Aorta (tissue), 5 donors: Measurements from ENCODE around the gene ZBTB3. TPM values are rescaled to one million over a fixed set of nuclear protein-coding genes. Genes with fewer than 3 reads are reported as not detected.
"Not testable (repeated sequence)": the region's sequence is repeated elsewhere in the genome, so short reads cannot be mapped to it uniquely, and the experiment has no call there.

Source experiments
- ATAC-seq: fragments of 200-7000 bp; cut with Tn5 transposase; one replicate; pipeline ENCODE4 v1.9.1; 2022; ENCODE audit warnings: moderate library complexity; ENCODE audit not compliant: low FRiP score
- DNase-seq, 2 donors: peaks; one replicate each; pipeline ENCODE4 v3.0.0-alpha.2; 2020
- H3K27ac ChIP-seq, 2 donors: one replicate each; pipeline ENCODE4 v1.5.1; 2013; ENCODE audit warnings: low read length in 2 of 2, mild to moderate bottlenecking in 2 of 2, moderate library complexity in 2 of 2, control low read depth in 1 of 2, inconsistent platforms in 1 of 2, low read depth in 1 of 2
- H3K27me3 ChIP-seq, 2 donors: one replicate each; pipeline ENCODE4 v1.6.1; 2013; ENCODE audit warnings: control low read depth in 1 of 2, low read length in 1 of 2, mild to moderate bottlenecking in 1 of 2, moderate library complexity in 1 of 2; ENCODE audit not compliant: insufficient read depth in 2 of 2, control insufficient read depth in 1 of 2
- H3K36me3 ChIP-seq, 2 donors: one replicate each; pipeline ENCODE4 v1.6.1; 2013; ENCODE audit warnings: control low read depth in 1 of 2, low read length in 1 of 2, mild to moderate bottlenecking in 1 of 2; ENCODE audit not compliant: insufficient read depth in 2 of 2, control insufficient read depth in 1 of 2
- H3K4me1 ChIP-seq, 2 donors: one replicate each; pipeline ENCODE4 v1.6.1; 2013; ENCODE audit warnings: low read length in 2 of 2, control low read depth in 1 of 2, mild to moderate bottlenecking in 1 of 2, moderate library complexity in 1 of 2; ENCODE audit not compliant: insufficient read depth in 2 of 2, control insufficient read depth in 1 of 2
- H3K4me3 ChIP-seq, 2 donors: one replicate each; pipeline ENCODE4 v1.5.1; 2013; ENCODE audit warnings: low read length in 2 of 2, control low read depth in 1 of 2, mild to moderate bottlenecking in 1 of 2
- H3K9me3 ChIP-seq: one replicate; pipeline ENCODE4 v1.6.1; 2013; ENCODE audit warnings: mild to moderate bottlenecking, low read length; ENCODE audit not compliant: control insufficient read depth
- WGBS, 2 donors: extraction: QIAGEN DNeasy Blood & Tissue Kit; methylation state at CpG; one replicate each; pipeline ENCODE4 v1.1.7; 2013; 5-methylcytosine and 5-hydroxymethylcytosine counted together
- intact Hi-C, 2 donors: fragments of 100-400 bp; cut with DNase I; formaldehyde crosslinking; loops; one replicate each; pipeline versions ENCODE4 v1.14.2 to v1.15.0; 2022
- polyA plus RNA-seq, 2 donors: library from polyadenylated mRNA; stranded (reverse); fragments of 200-250 nt; gene quantifications; one replicate each; pipeline ENCODE4 v1.2.3, GENCODE V29; 2013
- total RNA-seq, 2 donors: library from RNA; stranded (reverse); fragmentation: NEBNext Ultra II Directional; extraction: Animal tissue kit (Norgen Biotek cat#: 25700); gene quantifications; one replicate each; pipeline ENCODE4 v1.2.1, GENCODE V29; 2021
- donor health status: healthy with polysubstance abuse.
- donor health status: Bipolar disorder and iron deficiency.
- donor health status: DM: no; HTN: no; CAD: no.
- donor health status: DM: no; HTN: no; CAD: no.
- donor health status: DM: yes; HTN: yes; CAD: no.

The ZBTB3 gene
- total and polyA plus RNA-seq, 4 donors: 2.9 to 9.8 (median 6.8) TPM

DNA sequence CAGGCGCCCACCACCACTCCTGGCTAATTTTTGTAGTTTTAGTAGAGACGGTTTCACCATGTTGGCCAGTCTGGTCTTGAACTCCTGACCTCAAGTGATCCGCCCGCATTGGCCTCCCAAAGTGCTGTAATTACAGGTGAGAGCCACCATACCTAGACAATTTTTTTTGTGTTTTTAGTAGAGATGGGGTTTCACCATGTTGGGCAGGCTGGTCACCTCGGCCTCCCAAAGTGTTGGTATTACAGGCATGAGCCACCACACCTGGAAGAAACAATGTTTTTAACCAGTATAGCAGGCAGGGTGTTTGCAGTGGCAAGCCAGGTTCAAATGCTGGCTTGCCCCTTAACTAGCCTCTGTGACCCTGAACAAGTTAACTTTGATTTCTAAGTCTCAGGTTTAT lies 4.0 kb downstream of the ZBTB3 start:
- ATAC-seq, intact Hi-C loops, H3K27ac ChIP-seq, H3K4me3 ChIP-seq, H3K36me3 ChIP-seq, H3K4me1 ChIP-seq, H3K27me3 ChIP-seq, H3K9me3 ChIP-seq: not testable (repeated sequence)
- WGBS, 2 donors: 92 to 94% methylated on average over 5 of the region's 5 CpGs
- peak in 1 of 2 donors; percentile 23 for DNase-seq

DNA sequence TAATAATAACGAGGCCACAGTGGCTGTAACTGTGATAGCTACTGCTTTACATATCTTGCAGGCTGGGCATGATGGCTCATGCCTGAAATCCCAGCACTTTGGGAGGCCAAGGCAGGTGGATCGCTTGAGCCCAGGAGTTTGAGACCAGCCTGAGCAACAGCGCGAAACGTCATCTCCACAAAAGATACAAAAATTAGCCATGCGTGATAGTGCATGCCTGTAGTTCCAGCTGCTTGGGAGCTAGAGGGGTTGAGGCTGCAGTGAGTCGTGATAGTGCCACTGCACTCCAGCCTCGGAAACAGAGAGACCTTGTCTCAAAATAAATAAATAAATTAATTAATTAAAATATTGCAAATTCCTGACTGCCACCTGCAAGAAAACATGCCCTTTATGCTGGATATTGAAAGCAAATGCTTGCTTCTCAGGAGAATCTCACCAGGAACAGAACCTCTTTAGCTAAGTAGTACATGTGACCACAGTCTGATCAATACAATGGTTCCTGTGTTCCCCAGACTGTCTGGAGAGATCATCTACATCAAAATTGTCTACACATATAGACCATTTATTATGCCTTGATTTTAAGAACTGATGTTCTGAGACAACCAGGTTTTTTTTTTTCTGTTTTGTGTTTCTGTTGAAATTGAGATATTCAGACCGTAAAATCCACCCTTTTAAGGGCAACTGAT lies 6.3 kb downstream of the ZBTB3 start:
- Histone ChIP-seq H3K27me3 (no peaks in the 10 kb centered on the region), H3K4me3 (no peak overlapping the region), H3K9me3 (no peaks in the 10 kb centered on the region), H3K4me1 (no peaks in the 10 kb centered on the region), H3K27ac (no peak overlapping the region), H3K36me3 (no peaks in the 10 kb centered on the region)
- peak in 1 of 2 donors; percentile 14 for DNase-seq
- intact Hi-C loops: no loop called here
- ATAC-seq: no peak
- 74 to 82% methylated on average over 9 of the region's 9 CpGs for WGBS, 2 donors

DNA sequence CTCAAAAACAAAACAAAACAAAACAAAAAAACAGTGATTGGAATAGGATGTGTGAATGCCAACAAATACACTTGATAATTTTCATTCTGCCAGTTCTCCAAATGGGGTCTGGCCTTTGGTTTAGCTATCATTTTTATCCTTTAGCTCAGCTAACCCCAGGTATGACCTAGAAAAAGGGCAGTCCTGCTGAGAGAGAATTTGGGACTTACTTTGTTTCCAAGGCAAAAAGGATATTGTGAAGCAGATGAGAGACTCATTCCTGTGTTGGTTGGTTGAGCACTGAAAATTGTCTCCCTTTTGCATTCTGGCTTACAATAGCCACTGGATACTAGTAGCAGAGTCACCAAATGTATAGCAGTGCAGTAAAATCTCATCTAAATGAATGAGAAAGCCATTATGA lies 16.8 kb downstream of the ZBTB3 start:
- DNase-seq (no peak), ATAC-seq (no peak)
- Histone ChIP-seq H3K27ac (no peak overlapping the region), H3K27me3 (no peaks in the 10 kb centered on the region), H3K36me3 (peaks cover 2 to 8% of the 10 kb centered on the region in 2 donors), H3K9me3 (no peaks in the 10 kb centered on the region), H3K4me3 (no peak overlapping the region), H3K4me1 (no peaks in the 10 kb centered on the region)
- intact Hi-C loops: no loop called here

DNA sequence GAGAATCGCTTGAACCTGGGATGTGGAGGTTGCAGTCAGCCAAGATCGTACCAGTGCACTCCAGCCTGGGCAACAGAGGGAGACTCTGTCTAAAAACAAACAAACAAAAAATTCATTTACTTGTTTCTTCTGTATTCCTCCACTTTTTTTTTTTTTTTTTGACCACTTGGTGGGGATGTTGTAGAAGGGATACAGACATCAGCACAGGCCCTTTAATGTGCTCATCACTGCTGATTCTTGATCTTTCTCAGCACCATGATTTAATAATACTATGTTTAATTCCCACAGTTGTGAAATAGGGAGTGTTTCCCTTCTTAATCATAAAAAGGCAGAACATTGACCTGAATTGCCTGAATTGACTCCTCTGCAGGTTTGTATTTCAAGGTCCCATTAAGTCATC lies 21.1 kb downstream of the ZBTB3 start:
- WGBS, 2 donors: 74 to 78% methylated on average over 2 of the region's 2 CpGs
- DNase-seq: no peak
- no peak overlapping the region for H3K4me3 ChIP-seq
- H3K27ac ChIP-seq: no peak overlapping the region
- no peaks in the 10 kb centered on the region for H3K27me3 ChIP-seq
- ATAC-seq: no peak
- H3K36me3 ChIP-seq: peaks cover 0 to 8% of the 10 kb centered on the region in 2 donors
- no peaks in the 10 kb centered on the region for H3K4me1 ChIP-seq
- H3K9me3 ChIP-seq: no peaks in the 10 kb centered on the region
- intact Hi-C loops: no loop called here

DNA sequence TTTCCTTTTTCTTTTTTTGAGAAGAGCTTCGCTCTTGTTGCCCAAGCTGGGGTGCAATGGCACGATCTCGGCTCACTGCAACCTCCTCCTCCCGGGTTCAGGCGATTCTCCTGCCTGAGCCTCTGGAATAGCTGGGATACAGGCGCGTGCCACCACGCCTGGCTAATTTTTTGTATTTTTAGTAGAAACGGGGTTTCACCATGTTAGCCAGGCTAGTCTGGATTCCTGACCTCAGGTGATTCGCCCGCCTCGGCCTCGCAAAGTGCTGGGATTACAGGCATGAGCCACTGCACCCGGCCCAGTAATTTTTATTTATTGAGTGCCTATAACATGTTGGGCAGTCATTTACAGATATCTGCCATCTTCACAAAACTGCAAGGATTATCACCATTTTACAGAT lies 23.9 kb downstream of the ZBTB3 start:
- DNase-seq, H3K9me3 ChIP-seq, H3K27ac ChIP-seq: not testable (repeated sequence)

DNA sequence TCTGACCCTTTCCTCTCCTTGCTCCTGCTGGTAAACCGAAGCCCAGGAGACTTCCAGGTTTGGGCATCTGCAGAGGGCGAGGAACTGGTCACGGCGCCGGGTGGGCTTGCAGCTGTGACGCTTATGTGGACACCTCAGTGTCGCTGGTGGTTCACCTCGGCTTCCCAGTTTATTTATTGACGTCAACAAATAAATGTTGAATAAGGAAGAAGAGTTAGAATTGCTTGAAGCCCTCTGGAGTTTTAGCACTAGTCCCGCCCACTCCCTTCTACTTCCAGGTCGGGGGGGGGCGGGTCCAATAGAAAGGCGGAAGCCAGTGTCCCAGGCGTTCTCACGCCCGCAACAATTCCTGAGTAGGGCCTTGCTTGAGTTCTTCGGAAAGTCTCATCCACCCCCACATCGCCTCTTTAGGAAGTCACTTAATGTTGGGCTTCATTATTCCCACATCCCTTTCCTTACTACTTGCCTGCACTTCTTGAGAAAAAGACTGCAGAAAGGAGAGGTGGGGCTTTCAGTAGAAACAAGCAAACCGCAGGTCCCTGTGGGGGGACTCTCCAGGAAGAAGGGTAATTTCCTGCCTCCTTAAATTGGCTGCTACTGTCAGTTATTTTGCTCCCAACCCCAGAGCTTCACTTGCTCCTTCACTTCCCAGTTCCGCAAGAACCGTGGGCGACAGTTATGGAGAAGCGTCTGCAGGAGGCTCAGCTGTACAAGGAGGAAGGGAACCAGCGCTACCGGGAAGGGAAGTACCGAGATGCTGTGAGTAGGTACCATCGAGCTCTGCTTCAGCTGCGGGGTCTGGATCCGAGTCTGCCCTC lies 25.6 kb downstream of the ZBTB3 start, which contains the start of gene TTC9C:
Gene TTC9C, plus strand, starts transcription at position 316 of the 818 bp plus-strand sequence. Its CDS starts 363 bp downstream, at position 679.
- peaks cover 0 to 8% of the 10 kb centered on the region in 2 donors for H3K36me3 ChIP-seq
- peak within 1 kb of the TSS; percentile 0 to 100 for H3K27ac ChIP-seq
- H3K4me3 ChIP-seq: peak within 1 kb of the TSS; percentile 54 to 99
- DNase-seq (peak; percentile 90 to 91), ATAC-seq (peak; percentile 87)
- WGBS, 2 donors: 0% methylated on average over 29 of the region's 29 CpGs
- intact Hi-C loops: loop anchor here in 1 of 2 donors (5.0 kb wide), 1 partner anchor 44 kb away; the partner anchor contains the start of gene TAF6L
- H3K9me3 ChIP-seq: no peaks in the 10 kb centered on the region
- no peaks in the 10 kb centered on the region for H3K4me1 ChIP-seq
- no peaks in the 10 kb centered on the region for H3K27me3 ChIP-seq

More for the DNA sequence above, 23.9 kb downstream of the ZBTB3 start:
- H3K27me3 ChIP-seq, H3K4me3 ChIP-seq, H3K36me3 ChIP-seq, ATAC-seq, intact Hi-C loops, H3K4me1 ChIP-seq: not testable (repeated sequence)
- WGBS, 2 donors: 85 to 87% methylated on average over 14 of the region's 14 CpGs

DNA sequence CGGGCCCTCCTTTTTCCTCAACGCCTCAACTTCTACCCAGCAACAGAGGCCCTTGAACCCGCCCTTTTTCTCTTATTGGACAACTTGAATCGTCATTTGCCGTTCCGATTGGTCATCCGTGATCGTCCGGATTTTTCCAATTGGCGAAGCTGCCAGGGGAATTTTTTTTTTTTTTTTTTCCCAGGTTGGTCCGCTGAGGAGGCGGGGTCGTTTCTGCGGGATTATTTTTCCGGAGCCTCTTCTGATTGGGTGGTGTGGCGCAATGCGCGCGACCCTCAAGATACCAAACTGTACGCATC lies 26.1 kb downstream of the ZBTB3 start:
- Histone ChIP-seq H3K27ac (peak overlapping the region in 1 of 2 donors; percentile 100), H3K27me3 (no peaks in the 10 kb centered on the region), H3K9me3 (no peaks in the 10 kb centered on the region), H3K4me1 (no peaks in the 10 kb centered on the region), H3K36me3 (peaks cover 0 to 4% of the 10 kb centered on the region in 2 donors), H3K4me3 (peak overlapping the region; percentile 54 to 99)
- intact Hi-C loops: loop anchor here in 1 of 2 donors (5.0 kb wide), 1 partner anchor 44 kb away; the partner anchor contains the start of gene TAF6L
- peak; percentile 92 for ATAC-seq
- 0% methylated on average over 20 of the region's 20 CpGs for WGBS, 2 donors
- DNase-seq: peak; percentile 87 to 90

DNA sequence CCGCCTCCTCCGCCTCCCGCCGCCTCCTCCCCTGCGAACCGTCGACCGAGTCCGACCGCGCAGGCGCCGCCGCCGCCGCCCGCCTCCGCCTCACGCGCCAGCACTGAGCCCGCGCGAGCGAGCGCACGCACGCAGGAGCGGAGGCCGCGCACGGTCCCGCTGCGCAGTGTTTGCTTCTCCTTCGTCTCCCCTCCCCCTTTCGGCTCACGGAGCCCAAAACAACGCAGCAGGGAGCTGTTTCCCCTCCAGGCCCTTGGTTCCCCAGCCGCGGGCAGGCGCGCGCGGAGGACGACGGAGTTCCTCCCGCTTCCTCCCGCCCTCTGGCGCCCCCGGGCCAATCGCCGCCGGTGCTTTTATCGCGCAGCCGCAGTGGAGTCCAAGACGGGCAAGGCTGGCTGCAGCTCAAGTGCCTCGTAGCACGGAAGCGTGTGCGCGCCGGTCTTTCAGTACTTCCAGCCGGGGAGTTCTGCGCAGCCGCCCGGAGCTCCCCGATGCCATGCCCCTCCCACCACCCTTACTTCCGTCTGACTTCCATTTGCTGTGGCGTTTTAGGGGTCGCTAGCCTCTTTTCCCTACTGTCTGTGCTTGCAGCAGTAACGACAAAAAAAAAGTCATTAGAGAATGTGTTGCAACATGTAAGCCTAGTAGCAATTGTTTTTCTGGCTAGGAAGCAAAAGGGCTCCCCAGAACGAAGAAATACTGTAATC lies 26.6 kb downstream of the ZBTB3 start, which contains the start of gene HNRNPUL2:
Gene HNRNPUL2, minus strand, starts transcription at position 293 of the 707 bp plus-strand sequence. CDS start 301 bp downstream, outside the sequence.
- DNase-seq (peak; percentile 99), ATAC-seq (peak; percentile 96)
- H3K27ac ChIP-seq: peak within 1 kb of the TSS; percentile 78 to 100
- no peaks in the 10 kb centered on the region for H3K9me3 ChIP-seq
- WGBS, 2 donors: 0 to 1% methylated on average over 50 to 72 of the region's 72 CpGs
- intact Hi-C loops: loop anchor here in 1 of 2 donors (5.0 kb wide), 1 partner anchor 45 kb away; the partner anchor contains the start of gene TAF6L
- peaks cover 2 to 4% of the 10 kb centered on the region in 2 donors for H3K36me3 ChIP-seq
- no peaks in the 10 kb centered on the region for H3K4me1 ChIP-seq
- H3K27me3 ChIP-seq: no peaks in the 10 kb centered on the region
- H3K4me3 ChIP-seq: peak within 1 kb of the TSS; percentile 84 to 99
